ENCODE data around the gene CA10.

GRCh38 chr17:51933647-51934046 lies 224.9 kb downstream of the CA10 start:
- no peak for TF ChIP-seq CTCF (conservative IDR thresholded peaks at IDR 0.05; ENCODE audit: low read length)
- no peak for TF ChIP-seq EZH2phosphoT487 (IDR thresholded peaks at IDR 0.05; ENCODE audit: borderline replicate concordance)
